Measurements from ENCODE around the gene ABCD4.

DNA sequence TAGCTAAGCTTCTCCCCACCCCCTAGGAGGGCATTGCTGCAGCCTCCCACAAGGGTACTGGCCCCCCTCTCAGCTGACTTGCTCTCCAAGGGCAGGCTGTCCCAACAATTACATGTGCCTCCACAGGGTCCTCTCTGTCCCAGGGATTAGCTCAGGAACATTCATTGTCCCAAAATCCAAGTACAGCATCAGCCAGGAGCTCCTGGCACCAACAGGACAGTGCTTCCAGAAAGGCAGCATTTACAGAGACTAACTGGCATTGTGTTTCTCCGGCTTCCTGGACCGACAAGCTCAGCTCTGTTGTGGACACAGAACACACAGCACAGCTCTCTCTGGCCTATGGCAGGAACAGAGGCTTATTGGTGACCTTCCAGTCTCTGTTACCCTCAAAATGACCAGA is 21.7 kb downstream of the ABCD4 start:
- TF ChIP-seq, protein P1, sequence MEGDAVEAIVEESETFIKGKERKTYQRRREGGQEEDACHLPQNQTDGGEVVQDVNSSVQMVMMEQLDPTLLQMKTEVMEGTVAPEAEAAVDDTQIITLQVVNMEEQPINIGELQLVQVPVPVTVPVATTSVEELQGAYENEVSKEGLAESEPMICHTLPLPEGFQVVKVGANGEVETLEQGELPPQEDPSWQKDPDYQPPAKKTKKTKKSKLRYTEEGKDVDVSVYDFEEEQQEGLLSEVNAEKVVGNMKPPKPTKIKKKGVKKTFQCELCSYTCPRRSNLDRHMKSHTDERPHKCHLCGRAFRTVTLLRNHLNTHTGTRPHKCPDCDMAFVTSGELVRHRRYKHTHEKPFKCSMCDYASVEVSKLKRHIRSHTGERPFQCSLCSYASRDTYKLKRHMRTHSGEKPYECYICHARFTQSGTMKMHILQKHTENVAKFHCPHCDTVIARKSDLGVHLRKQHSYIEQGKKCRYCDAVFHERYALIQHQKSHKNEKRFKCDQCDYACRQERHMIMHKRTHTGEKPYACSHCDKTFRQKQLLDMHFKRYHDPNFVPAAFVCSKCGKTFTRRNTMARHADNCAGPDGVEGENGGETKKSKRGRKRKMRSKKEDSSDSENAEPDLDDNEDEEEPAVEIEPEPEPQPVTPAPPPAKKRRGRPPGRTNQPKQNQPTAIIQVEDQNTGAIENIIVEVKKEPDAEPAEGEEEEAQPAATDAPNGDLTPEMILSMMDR (conservative IDR thresholded peaks at IDR 0.05; ENCODE audit: low read length) = no peak
- no peak for TF ChIP-seq EZH2phosphoT487 (IDR thresholded peaks at IDR 0.05; ENCODE audit: borderline replicate concordance, low read depth, low read length)

Measured in OCI-LY7 (cell line).